ENCODE results near the gene ELAVL4. TPM values are rescaled to one million over a fixed set of nuclear protein-coding genes. Genes with fewer than 3 reads are reported as not detected.

The ELAVL4 gene
- total and polyA plus RNA-seq, 2 donors from 2014 or later = not detected

DNA sequence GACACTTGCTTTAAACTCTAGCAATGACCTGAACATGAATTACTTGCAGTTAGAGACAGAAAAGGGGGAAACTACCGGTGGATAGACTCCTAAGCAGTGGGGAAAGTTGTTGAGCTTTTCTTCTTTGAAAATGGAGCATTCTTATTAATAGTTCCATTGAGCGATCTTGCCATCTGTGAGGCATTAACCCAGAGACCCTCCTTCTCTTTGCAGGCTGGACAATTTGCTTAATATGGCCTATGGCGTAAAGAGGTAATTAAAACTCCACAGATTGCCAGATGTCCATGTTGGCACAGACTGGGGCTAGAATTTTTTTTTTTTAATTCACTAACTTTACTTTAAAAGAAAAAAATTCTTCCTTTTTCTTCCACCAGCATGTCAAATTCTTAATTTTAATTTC, 88.5 kb downstream of the ELAVL4 start:
- H3K27ac ChIP-seq (ENCODE audit: low read depth in 2 of 2, low read length in 2 of 2) = no peak overlapping the region
- intact Hi-C loops (cut with DNase I) = no loop called here
- no peak overlapping the region for H3K4me3 ChIP-seq (ENCODE audit: low read length in 3 of 3)
- H3K9ac ChIP-seq (ENCODE audit: low read length in 3 of 3) = no peak overlapping the region
- DNase-seq (no peak), FAIRE-seq (no peak)
- no peaks in the 10 kb centered on the region for H3K36me3 ChIP-seq (ENCODE audit: control insufficient read depth in 2 of 3, insufficient read depth in 3 of 3, low read length in 3 of 3)
- no peaks in the 10 kb centered on the region for H3K27me3 ChIP-seq (ENCODE audit: control insufficient read depth, insufficient read depth, low read length)
- no peaks in the 10 kb centered on the region for H3K4me1 ChIP-seq (ENCODE audit: control insufficient read depth in 2 of 3, insufficient read depth in 2 of 3, low read depth in 1 of 3, low read length in 3 of 3)
- no peak for TF ChIP-seq CTCF (IDR thresholded peaks at IDR 0.05; ENCODE audit: borderline replicate concordance, extremely low read depth, insufficient read depth)
- H3K9me3 ChIP-seq (ENCODE audit: control insufficient read depth in 2 of 3, insufficient read depth in 1 of 3, low read length in 3 of 3) = no peaks in the 10 kb centered on the region

DNA sequence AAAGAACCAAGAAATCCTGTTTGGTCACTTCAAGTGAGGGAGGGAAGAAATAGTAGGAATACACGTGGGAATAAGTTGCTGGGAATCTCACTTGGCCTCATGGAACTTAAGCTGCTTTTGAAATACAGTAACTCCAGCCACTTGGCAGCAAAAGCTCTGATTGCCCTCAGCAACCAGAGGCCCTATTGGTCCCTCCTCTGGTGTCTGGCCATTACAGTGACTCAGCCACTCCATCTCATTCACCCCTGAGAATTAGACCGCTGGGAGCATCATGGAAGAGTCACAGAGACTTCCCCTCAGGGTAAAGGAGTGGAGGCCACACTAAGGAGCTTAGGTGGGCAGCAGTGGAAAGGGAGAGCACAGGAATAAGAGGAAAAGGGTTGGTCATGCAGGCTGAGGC, 99.6 kb downstream of the ELAVL4 start:
- Histone ChIP-seq H3K9me3 (ENCODE audit: control insufficient read depth in 2 of 3, insufficient read depth in 1 of 3, low read length in 3 of 3) (no peaks in the 10 kb centered on the region), H3K4me1 (ENCODE audit: control insufficient read depth in 2 of 3, insufficient read depth in 2 of 3, low read depth in 1 of 3, low read length in 3 of 3) (no peaks in the 10 kb centered on the region), H3K9ac (ENCODE audit: low read length in 3 of 3) (no peak overlapping the region), H3K27ac (ENCODE audit: low read depth in 2 of 2, low read length in 2 of 2) (no peak overlapping the region), H3K36me3 (ENCODE audit: control insufficient read depth in 2 of 3, insufficient read depth in 3 of 3, low read length in 3 of 3) (no peaks in the 10 kb centered on the region), H3K27me3 (ENCODE audit: control insufficient read depth, insufficient read depth, low read length) (no peaks in the 10 kb centered on the region), H3K4me3 (ENCODE audit: low read length in 3 of 3) (no peak overlapping the region)
- DNase-seq (no peak), FAIRE-seq (no peak)
- no peak for TF ChIP-seq CTCF (IDR thresholded peaks at IDR 0.05; ENCODE audit: borderline replicate concordance, extremely low read depth, insufficient read depth)
- intact Hi-C loops (cut with DNase I) = no loop called here

DNA sequence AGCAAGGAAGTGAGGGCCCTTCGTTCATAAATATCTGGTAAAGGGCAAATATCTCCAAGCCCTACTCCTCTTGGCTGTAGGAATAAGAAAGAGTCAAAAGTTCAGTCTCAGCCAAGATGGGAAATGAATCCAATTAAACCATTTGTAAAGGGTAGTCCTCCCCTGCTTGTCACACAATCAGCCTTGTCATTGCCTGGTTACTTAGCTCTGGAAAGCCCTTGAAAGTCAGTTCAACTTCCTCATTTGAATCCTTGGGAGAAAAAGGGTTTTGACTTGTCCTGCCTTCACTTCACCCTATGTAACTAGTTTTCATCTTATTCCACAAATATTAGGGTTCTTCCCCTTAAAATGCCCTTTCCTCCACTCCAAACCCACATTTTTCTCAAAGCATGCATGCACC, 100.0 kb downstream of the ELAVL4 start:
- no peak for FAIRE-seq
- Histone ChIP-seq H3K27ac (ENCODE audit: low read depth in 2 of 2, low read length in 2 of 2) (no peak overlapping the region), H3K9me3 (ENCODE audit: control insufficient read depth in 2 of 3, insufficient read depth in 1 of 3, low read length in 3 of 3) (no peaks in the 10 kb centered on the region), H3K9ac (ENCODE audit: low read length in 3 of 3) (no peak overlapping the region), H3K27me3 (ENCODE audit: control insufficient read depth, insufficient read depth, low read length) (no peaks in the 10 kb centered on the region), H3K4me1 (ENCODE audit: control insufficient read depth in 2 of 3, insufficient read depth in 2 of 3, low read depth in 1 of 3, low read length in 3 of 3) (no peaks in the 10 kb centered on the region), H3K4me3 (ENCODE audit: low read length in 3 of 3) (no peak overlapping the region), H3K36me3 (ENCODE audit: control insufficient read depth in 2 of 3, insufficient read depth in 3 of 3, low read length in 3 of 3) (no peaks in the 10 kb centered on the region)
- no peak for TF ChIP-seq CTCF (IDR thresholded peaks at IDR 0.05; ENCODE audit: borderline replicate concordance, extremely low read depth, insufficient read depth)
- intact Hi-C loops (cut with DNase I) = no loop called here
- no peak for DNase-seq

GRCh38 chr1:50209749-50210148, 101.0 kb downstream of the ELAVL4 start:
- FAIRE-seq = no peak
- H3K27me3 ChIP-seq (ENCODE audit: control insufficient read depth, insufficient read depth, low read length) = no peaks in the 10 kb centered on the region

More at GRCh38 chr1:50209749-50210148, 101.0 kb downstream of the ELAVL4 start:
- Histone ChIP-seq H3K36me3 (ENCODE audit: control insufficient read depth in 2 of 3, insufficient read depth in 3 of 3, low read length in 3 of 3) (no peaks in the 10 kb centered on the region), H3K4me1 (ENCODE audit: control insufficient read depth in 2 of 3, insufficient read depth in 2 of 3, low read depth in 1 of 3, low read length in 3 of 3) (no peaks in the 10 kb centered on the region), H3K9me3 (ENCODE audit: control insufficient read depth in 2 of 3, insufficient read depth in 1 of 3, low read length in 3 of 3) (no peaks in the 10 kb centered on the region), H3K4me3 (ENCODE audit: low read length in 3 of 3) (no peak overlapping the region), H3K9ac (ENCODE audit: low read length in 3 of 3) (no peak overlapping the region), H3K27ac (ENCODE audit: low read depth in 2 of 2, low read length in 2 of 2) (no peak overlapping the region)
- intact Hi-C loops (cut with DNase I) = no loop called here
- TF ChIP-seq CTCF (IDR thresholded peaks at IDR 0.05; ENCODE audit: borderline replicate concordance, extremely low read depth, insufficient read depth) = no peak
- DNase-seq = no peak
